Nephron progenitor cell (in vitro differentiated cells): ENCODE results near the gene PAGE4.

ENCODE experiments used
- DNase-seq: peaks from one replicate; pipeline ENCODE4 v3.0.0; 2021
- H3K27ac Mint-ChIP-seq: 2 replicates; pipeline ENCODE4 v1.8.0; 2021; ENCODE audit warnings: mild to moderate bottlenecking, moderate library complexity, mixed read lengths
- H3K27me3 Mint-ChIP-seq: 2 replicates; pipeline ENCODE4 v1.8.0; 2021; ENCODE audit warnings: mild to moderate bottlenecking, low read depth, mixed read lengths; ENCODE audit not compliant: poor library complexity
- H3K36me3 Mint-ChIP-seq: 2 replicates; pipeline ENCODE4 v1.8.0; 2021; ENCODE audit warnings: low read depth, mixed read lengths
- H3K4me1 Mint-ChIP-seq: 2 replicates; pipeline ENCODE4 v1.8.0; 2021; ENCODE audit warnings: mixed read lengths
- H3K4me3 Mint-ChIP-seq: 2 replicates; pipeline ENCODE4 v1.8.0; 2021; ENCODE audit warnings: mild to moderate bottlenecking, moderate library complexity, mixed read lengths
- H3K9me3 Mint-ChIP-seq: 2 replicates; pipeline ENCODE4 v1.8.0; 2021; ENCODE audit warnings: mild to moderate bottlenecking, moderate library complexity, mixed read lengths
- TF ChIP-seq, protein P1 (sequence below): fragments of 200-600 bp; sonication (generic); IDR thresholded peaks from 2 replicates; pipeline ENCODE4 v1.5.0; 2021; ENCODE audit warnings: antibody characterized with exemption

Gene PAGE4, protein sequence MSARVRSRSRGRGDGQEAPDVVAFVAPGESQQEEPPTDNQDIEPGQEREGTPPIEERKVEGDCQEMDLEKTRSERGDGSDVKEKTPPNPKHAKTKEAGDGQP

DNA sequence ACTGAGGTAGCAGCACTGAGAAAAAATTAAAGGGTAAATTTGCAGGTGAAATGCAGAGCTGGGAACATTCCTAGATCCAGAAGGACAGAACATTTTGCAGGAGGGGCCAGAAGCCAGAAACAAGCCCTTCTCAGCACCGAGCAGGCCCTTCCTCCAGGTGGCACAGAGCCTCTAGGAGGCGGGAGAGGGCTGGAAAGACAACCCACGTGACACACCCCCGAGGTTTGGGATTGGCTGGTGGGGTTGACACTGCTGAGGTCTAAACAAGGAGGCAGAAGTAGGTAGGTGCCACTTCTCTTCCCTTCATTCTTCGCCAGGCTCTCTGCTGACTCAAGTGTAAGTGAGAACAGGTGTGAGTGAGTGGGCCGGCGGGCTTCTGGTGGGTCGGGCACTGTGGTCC, at the start of gene PAGE4:
TSS of gene PAGE4 (plus strand) at position 288 of the 400 bp plus-strand sequence. CDS start 1,126 bp downstream, outside the sequence.
- no peaks in the 10 kb centered on the region for H3K27me3 Mint-ChIP-seq
- peaks cover 33% of the 10 kb centered on the region for H3K9me3 Mint-ChIP-seq
- no peaks in the 10 kb centered on the region for H3K4me1 Mint-ChIP-seq
- no peaks in the 10 kb centered on the region for H3K36me3 Mint-ChIP-seq
- no peak within 1 kb of the TSS for H3K4me3 Mint-ChIP-seq
- TF ChIP-seq, protein P1, sequence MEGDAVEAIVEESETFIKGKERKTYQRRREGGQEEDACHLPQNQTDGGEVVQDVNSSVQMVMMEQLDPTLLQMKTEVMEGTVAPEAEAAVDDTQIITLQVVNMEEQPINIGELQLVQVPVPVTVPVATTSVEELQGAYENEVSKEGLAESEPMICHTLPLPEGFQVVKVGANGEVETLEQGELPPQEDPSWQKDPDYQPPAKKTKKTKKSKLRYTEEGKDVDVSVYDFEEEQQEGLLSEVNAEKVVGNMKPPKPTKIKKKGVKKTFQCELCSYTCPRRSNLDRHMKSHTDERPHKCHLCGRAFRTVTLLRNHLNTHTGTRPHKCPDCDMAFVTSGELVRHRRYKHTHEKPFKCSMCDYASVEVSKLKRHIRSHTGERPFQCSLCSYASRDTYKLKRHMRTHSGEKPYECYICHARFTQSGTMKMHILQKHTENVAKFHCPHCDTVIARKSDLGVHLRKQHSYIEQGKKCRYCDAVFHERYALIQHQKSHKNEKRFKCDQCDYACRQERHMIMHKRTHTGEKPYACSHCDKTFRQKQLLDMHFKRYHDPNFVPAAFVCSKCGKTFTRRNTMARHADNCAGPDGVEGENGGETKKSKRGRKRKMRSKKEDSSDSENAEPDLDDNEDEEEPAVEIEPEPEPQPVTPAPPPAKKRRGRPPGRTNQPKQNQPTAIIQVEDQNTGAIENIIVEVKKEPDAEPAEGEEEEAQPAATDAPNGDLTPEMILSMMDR = no peak
- no peak within 1 kb of the TSS for H3K27ac Mint-ChIP-seq
- DNase-seq = no peak

DNA sequence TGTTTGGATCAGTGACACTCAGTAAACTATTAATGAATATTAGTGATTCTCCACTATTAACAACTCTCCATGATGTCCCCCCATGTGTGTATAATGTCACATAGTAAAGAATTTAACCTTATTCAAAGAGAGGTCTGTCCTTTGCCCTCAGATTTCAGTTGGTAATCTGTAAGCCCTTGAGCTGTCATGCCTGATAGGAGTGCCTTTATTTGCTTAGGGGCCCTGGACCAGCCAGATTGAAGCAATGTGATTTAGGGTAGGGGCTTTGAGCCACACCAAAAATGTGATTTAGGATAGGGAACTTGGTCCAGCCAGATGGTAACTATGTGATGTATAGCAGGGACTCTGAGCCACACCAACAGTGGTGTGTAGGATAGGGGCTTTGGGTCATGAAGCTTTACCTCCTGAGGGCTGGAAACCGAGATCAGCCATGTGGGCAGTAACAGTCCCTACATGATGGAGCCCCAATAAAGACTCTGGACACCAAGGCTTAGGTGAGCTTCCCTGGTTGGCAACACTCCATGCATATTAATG, 44.3 kb upstream of the PAGE4 start:
- H3K27me3 Mint-ChIP-seq = no peaks in the 10 kb centered on the region
- no peak for DNase-seq
- H3K4me3 Mint-ChIP-seq = no peak overlapping the region
- H3K9me3 Mint-ChIP-seq = peaks cover 31% of the 10 kb centered on the region
- H3K36me3 Mint-ChIP-seq = no peaks in the 10 kb centered on the region
- H3K27ac Mint-ChIP-seq = no peak overlapping the region
- H3K4me1 Mint-ChIP-seq = no peaks in the 10 kb centered on the region
- TF ChIP-seq, protein P1 = no peak

DNA sequence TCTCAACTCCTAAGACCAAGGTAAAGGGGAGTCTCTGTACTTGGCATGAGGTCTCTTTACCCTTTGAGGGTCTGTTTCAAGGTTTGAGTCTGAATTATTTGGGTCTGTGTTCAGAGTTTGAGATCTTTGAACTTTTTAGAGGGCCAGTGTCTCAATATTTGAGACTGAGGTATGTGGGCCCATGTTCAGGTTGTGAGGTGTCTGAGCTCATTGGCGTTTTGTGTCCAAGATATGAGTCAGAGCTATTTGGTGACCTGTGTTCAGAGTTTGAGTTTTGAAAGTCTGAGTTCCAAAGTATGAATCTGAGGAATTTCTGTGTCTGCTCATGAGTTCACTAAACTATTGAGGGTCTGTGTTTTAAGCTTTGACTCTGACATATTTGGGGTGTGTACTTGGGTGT, 36.7 kb upstream of the PAGE4 start:
- no peaks in the 10 kb centered on the region for H3K9me3 Mint-ChIP-seq
- TF ChIP-seq, protein P1 = no peak

DNA sequence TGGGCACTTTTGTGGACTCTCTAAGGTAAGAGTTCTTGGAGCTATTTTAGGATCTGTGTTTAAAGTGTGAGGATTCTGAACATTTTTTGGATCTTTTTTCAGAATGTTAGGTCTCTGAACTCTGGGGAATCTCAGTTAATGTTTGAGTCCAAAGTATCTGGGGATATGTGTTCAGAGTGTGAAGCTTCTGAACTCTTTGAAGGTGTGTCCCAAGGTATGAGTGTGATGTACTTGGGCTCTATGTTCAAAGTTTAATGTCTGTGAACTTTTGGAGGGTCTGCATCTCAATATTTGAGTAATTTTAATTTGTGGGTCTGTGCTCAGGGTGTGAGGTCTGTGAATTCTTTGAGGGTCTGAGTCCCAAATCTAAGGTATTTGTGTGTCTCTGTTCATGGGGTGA, 35.4 kb upstream of the PAGE4 start:
- no peaks in the 10 kb centered on the region for H3K36me3 Mint-ChIP-seq
- no peaks in the 10 kb centered on the region for H3K4me1 Mint-ChIP-seq
- TF ChIP-seq, protein P1 = no peak
- H3K27ac Mint-ChIP-seq = no peak overlapping the region
- H3K9me3 Mint-ChIP-seq = no peaks in the 10 kb centered on the region
- no peak overlapping the region for H3K4me3 Mint-ChIP-seq
- no peak for DNase-seq
- H3K27me3 Mint-ChIP-seq = no peaks in the 10 kb centered on the region

More for the DNA sequence above, 36.7 kb upstream of the PAGE4 start:
- no peak for DNase-seq
- H3K27me3 Mint-ChIP-seq = no peaks in the 10 kb centered on the region
- no peak overlapping the region for H3K27ac Mint-ChIP-seq
- no peaks in the 10 kb centered on the region for H3K4me1 Mint-ChIP-seq
- no peaks in the 10 kb centered on the region for H3K36me3 Mint-ChIP-seq
- H3K4me3 Mint-ChIP-seq = no peak overlapping the region

DNA sequence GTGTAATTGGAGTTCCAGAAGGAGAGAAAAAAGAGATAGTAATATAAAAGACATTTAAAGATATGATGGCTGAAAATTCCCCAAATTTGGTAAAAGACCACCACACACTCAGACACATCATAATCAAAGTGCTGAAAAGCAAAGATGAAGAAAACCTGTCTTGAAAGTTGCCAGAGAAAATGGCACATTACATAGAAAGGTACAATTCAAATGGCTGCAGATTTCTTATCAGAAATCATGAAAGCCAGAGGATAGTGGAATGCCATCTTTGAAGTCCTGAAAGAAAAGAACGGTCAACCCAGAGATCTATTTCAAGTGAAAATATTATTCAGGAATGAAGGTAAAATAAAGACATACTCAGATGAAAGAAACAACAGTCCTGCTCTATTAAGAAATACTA, 29.3 kb upstream of the PAGE4 start:
- H3K36me3 Mint-ChIP-seq = no peaks in the 10 kb centered on the region
- TF ChIP-seq, protein P1 = no peak
- DNase-seq = no peak
- no peak overlapping the region for H3K4me3 Mint-ChIP-seq
- H3K9me3 Mint-ChIP-seq = peaks cover 25% of the 10 kb centered on the region
- H3K4me1 Mint-ChIP-seq = no peaks in the 10 kb centered on the region
- H3K27ac Mint-ChIP-seq = no peak overlapping the region
- H3K27me3 Mint-ChIP-seq = no peaks in the 10 kb centered on the region
